COLO829 (cell line): Measurements from ENCODE around the gene NECTIN2.

Experiments
- DNase-seq: peaks from one replicate; pipeline ENCODE4 v3.0.0; 2012; ENCODE audit warnings: low spot score

NECTIN2 gene

DNA sequence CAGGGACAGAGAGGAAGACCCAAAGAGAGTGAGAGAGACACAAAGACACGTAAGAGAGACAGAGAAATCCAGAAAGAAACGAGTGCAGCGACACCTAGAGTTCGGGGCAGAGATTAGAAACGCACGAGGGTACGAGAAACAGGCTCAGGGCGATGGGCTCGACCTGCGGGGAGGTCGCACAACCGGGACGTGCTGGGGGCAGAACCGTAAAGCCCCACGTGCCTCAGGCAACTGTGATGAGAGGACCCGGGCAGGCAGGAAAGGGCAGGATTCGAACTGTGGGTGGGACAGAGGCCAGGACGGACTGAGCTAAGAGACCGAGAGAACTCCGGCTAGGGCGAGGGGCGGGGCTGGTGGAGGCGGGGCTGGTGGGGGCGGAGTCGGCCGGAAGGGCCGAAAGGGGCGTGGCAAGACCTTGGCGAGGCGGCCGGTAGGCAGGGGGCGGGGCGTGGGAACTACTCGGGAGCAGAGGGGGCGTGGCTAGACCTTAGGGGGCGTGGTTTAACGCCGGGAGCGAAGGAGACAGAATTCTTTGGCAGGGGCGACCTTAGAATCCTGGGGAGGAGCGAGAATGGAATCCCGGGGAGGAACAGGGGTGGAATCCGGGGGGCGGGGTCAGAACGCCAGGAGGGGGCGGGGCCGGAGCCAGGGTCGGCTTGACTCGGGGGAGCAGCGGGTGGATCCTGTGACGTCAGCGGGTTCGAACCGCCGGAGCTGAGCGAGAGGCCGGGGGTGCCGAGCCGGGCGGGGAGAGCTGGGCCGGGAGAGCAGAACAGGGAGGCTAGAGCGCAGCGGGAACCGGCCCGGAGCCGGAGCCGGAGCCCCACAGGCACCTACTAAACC is at the start of gene NECTIN2:
NECTIN2 (plus strand) TSS at position 686 of the 843 bp plus-strand sequence. CDS start 229 bp downstream, outside the sequence.
- peak; percentile 100 for DNase-seq

DNA sequence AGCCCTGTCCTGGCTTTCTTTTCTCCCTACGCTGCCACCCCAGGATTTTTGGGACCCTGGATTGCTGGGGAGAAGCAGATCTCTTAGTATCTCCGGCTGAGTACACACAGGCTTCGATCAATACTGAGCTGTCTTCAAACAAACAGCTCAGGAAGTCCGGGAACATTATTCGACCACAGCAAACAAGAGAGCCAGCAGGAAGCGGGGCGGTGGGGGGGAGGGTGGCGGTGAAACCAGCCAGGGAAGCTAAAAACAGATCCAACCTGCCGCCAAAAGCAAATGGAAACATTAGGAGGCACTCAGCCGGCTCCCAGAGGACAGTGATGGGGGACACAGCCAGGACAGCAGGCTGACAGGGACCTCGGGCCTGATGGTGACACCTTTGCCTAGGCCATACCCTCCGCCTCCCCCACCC is 49.4 kb upstream of the NECTIN2 start:
- no peak for DNase-seq

DNA sequence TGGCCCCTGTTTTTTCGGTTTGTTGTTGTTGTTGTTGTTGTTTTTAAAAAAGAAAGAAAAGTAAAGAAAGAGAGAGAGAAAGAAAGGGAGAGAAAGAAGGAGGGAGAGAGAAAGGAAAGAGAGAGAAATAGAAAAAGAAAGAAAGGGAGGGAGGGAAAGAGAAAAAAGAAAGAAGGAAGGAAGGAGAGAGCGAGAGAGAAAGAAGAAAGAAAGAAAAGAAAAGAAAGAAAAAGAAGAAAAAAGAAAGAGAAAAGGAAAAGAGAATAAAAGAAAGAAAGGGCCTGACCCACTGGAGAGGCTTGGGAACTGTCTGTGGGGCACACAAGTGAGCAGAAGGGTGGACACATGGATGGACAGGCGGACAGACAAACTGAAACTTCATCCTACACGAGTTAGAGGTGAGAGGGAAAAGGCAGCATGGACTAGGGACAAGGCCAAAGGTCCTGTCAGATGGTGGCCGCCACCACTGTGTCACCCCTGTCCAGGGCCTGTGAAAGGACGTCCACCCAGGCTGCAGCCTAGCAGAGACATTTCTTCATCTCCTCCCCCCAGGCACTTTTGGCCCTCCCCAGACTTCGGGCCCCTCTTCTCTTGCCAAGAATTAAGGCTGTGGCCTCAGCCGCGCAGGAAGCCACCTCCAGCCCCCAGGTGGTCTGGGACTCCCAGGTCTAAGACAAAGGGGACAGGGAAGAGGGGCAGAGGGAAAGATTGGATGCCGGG is 46.3 kb upstream of the NECTIN2 start:
- no peak for DNase-seq

DNA sequence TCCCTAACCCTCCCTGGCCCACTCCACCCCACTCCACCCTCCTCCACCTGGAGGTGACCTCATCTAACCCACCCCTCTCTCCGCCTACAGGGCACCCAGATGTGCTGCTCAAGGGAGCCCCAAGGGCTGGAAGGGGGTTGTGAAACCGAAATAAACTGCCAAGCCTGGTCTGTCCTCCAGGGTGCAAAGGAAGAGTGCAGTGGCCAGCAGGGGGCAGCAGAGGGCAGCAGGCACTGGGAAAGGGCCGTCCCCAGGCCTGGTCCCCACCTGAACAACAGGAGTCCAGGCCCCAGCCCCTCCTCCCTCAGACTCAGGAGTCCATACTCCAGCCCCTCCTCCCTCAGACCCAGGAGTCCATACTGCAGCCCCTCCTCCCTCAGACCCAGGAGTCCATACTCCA is 45.6 kb upstream of the NECTIN2 start:
- DNase-seq, result peak; percentile 72

DNA sequence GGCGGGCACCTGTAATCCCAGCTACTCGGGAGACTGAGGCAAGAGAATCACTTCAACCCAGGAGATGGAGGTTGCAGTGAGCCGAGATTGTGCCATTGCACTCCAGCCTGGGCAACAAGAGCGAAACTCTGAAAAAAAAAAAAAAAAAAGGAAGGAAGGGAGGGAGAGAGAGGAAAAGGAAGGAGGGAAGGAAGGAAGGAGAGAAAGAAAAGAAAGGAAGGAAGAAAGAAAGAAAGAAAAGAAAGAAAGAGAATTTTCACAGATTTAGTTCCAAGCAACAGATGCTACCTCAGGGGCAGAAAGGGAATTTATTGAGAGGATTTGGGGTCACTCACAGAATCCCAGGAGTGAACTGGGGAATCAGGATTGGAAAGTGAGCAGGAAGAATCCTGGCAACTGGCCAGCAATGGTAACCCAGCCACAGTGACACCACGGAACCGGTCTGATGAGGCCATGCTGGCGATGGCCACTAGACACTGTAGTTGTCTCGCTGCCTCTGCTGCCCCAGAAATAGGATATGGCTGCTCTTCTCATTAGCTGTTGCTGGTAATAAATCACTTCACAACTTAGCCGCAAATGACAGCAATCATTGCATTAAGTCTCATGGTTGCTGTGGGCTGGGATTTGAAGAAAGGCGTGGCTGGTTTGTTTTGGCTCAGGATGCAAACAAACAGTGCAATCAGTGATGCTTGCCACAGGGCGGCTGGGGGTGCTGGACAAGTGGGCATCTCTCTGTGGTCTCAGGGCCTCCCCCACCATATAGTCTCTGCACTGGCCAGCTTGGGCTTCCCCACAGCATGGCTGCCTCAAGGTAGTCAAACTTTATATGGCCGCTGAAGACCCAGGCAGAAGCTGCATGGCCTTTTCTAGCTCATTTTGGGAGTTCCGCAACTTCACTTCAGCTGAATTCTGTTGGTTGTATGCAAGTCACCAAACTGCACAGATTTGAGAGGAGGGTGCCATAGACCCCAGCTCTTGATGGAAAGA is 42.4 kb upstream of the NECTIN2 start:
- no peak for DNase-seq

DNA sequence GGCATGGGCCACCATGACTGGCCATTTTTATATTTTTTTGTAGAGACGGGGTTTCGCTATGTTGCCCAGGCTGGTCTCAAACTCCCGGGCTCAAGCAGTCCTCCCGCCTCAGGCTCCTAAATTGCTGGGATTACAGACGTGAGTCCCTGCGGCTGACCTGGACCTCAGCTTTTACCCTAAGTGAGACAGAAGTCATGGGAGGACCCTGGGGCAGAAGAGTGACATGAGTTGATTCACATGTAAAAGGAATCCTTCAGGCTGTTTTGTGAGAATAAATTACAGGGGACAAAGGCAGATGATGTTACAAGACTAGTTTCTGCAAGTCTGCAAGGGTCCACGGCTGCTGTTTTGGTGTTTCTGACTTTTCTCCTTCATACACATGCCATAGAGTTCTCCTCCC is 39.8 kb upstream of the NECTIN2 start:
- DNase-seq, result no peak

DNA sequence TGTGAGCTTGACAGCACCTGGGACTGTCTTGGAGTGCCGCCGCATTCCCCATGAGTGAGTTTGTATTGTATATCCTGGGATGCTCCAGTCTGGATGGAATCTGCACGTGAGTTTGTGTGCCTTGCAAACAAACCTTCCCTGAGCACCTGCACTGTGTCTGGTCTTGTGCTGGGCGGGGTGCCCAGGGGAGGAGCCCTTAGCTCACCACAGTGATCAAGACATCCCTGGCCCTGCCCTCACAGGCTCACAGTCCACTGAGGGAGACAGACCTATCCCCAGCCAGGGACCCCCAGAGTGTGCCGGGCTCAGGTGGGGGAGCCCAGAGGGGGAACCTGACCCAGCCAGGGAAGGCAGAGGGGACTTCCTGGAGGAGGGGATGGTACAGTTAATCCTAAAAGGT is 38.9 kb upstream of the NECTIN2 start:
- DNase-seq, result no peak

DNA sequence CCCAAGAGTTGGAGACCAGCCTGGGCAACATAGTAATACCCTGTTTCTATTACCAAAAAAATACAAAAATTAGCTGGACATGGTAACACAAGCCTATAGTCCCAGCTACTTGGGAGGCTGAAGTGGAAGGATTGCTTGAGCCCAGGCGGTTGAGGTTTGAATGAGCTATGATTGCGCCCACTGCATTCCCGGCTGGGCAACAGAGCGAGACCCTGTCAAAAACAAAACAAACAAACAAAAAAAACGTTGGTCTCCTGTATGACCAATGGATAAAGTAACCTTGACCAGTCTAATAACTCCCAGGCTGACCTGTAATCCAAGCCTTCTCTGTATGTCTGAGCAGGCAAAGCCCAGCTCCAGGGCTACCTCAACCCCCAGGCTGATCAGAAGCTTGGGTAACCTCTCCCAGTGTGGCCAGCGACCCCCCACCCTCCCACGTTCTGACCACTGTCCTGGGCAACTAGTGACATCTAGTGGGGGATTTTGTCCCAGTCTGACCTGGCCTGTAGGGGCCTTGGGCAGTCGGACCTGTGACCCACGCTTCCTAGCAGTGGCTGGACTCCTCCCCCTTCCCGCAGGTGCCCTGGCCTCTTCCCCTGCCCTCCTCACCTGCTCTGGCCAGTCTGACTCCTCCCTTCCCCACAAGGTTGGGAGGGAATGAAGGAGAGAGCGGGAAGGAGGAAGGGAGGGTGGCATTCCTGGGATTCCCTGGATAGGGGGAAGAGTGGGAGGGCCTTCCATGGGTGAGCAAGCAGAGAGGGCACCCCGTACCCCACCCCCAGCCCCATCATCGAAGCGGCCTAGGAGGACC is 38.2 kb upstream of the NECTIN2 start:
- no peak for DNase-seq

DNA sequence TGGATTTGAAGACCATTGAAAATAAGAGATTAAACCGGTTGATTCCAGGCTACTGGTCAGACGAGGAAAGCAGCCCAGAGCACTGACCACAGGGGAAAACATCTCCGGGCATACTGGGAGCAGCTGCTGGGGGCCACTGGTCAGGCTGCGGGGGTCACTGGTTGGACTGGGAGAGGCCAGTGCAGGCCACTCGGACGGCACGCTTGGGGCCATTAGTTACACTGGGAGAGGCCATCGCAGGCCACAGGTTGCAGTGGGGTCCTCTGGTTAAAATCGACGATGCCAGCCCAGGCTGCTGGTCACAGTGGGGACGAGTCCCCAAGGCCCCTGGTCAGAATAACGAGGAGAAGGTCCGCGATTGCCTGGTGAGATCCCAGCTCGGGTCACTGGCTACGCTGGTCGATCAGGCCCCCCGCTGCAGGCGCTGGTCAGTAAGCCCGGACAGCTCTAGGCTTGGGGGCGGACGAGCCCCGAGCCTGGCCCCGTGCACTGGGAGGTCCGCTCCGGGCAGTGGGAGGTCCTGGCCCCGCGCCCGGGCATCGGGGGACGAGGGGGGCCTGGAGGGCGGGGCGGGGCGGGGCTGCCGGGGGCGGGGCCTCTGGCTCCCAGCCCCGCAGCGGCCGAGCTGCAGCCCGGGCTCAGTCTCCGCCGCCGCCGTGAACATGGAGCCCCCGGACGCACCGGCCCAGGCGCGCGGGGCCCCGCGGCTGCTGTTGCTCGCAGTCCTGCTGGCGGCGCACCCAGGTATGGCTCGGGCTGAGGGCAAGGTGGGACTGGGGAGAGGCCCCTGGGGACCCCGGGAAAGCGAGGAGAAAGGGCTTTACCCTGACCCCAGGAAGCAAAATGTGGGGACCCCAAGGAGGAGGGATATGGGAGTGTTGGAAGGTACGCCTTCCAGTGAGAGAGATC is 37.4 kb upstream of the NECTIN2 start, which contains the start of gene BCAM:
BCAM (plus strand) TSS at position 641 of the 909 bp plus-strand sequence; CDS start at position 663, 22 bp downstream.
- DNase-seq, result peak; percentile 75

DNA sequence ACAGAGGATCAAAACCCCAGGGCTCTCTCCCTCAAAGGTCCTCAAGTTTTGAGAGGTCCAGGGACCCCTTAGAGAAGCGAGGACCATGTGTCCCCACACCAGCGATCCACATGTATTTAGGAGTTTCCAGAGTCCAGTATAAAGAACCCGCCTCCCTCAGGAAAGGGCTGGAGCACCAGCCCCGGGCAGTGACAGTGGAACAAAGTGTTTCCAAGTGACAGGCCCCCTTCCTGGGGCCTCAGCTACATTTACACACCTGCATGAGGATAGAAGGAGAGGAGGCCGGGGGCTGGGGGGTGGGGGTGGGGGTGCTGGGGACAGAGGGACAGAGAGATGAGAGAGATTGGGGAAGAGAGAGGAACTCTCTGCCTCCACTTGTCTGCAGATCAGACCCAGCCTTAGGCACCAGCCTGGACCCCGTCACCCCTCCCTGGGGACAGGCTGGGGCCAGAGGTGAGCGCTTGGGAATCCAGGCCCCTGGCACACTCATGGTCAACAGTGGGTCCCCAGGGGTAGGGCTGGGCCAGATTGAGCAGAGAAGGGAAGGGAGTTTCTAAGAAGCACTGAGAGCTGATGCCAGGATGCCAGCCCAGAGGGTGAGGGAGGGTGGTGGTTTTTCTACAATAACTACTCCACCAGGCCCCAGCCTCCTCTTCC is 36.4 kb upstream of the NECTIN2 start:
- DNase-seq, result no peak

DNA sequence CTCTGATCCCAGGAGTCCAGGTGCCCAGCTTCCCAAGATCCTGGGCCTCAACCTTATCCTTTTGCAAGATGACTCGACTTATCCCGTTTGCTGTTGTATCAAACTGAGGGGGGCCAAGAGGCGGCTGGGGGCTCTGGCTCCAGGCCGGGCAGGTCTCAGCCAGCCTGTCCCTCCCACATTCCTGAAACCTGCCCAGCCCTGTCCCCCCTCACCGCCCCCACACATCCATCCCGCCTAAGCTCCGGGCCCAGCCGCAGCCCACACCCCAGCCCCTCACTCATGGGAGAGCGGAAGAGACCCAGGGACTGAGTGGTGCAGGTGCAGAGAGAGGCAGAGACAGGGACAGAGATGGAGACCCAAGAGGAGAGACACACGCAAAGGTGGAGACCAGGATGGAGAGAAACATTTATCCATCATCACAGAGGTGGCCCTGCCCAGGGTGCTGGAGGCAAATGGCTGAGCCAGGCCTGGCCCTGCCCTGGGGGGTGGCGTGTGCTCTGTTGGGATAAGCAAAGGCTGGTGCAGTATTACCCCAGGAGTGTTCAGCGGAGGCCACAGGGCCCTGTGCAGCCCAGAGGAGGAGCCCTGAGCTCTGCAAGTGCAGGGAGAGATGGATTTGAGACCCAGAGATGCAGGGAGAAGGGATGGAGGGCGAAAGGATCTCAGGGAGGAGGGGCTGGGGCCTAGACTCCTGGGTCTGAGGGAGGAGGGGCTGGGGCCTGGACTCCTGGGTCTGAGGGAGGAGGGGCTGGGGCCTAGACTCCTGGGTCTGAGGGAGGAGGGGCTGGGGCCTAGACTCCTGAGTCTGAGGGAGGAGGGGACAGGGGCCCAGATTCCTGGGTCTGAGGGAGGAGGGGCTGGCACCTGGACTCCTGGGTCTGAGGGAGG is 35.6 kb upstream of the NECTIN2 start:
- DNase-seq, result no peak

DNA sequence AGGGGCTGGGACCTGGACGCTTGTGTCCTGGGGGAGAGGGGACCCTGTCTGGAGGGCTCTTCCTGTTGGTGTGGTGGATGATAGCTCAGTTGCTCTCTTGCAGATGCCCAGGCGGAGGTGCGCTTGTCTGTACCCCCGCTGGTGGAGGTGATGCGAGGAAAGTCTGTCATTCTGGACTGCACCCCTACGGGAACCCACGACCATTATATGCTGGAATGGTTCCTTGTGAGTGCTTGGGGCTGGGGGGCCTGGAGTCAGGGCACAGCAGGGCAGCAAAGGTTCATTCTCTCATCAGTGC is 35.0 kb upstream of the NECTIN2 start:
- DNase-seq, result no peak

DNA sequence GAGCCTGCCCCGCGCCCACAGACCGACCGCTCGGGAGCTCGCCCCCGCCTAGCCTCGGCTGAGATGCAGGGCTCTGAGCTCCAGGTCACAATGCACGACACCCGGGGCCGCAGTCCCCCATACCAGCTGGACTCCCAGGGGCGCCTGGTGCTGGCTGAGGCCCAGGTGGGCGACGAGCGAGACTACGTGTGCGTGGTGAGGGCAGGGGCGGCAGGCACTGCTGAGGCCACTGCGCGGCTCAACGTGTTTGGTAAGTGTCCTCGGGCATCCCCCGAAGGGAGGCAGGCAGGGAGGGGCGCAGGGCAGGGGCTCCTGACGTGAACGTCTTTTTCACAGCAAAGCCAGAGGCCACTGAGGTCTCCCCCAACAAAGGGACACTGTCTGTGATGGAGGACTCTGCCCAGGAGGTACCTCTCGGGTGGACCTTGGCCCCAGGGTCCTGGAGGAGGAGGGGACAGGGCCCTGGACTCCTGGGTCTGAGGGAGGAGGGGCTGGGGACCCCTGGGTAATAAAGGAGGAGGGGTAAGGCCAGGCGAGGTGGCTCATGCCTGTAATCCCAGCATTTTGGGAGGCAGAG is 33.9 kb upstream of the NECTIN2 start:
- DNase-seq, result no peak

DNA sequence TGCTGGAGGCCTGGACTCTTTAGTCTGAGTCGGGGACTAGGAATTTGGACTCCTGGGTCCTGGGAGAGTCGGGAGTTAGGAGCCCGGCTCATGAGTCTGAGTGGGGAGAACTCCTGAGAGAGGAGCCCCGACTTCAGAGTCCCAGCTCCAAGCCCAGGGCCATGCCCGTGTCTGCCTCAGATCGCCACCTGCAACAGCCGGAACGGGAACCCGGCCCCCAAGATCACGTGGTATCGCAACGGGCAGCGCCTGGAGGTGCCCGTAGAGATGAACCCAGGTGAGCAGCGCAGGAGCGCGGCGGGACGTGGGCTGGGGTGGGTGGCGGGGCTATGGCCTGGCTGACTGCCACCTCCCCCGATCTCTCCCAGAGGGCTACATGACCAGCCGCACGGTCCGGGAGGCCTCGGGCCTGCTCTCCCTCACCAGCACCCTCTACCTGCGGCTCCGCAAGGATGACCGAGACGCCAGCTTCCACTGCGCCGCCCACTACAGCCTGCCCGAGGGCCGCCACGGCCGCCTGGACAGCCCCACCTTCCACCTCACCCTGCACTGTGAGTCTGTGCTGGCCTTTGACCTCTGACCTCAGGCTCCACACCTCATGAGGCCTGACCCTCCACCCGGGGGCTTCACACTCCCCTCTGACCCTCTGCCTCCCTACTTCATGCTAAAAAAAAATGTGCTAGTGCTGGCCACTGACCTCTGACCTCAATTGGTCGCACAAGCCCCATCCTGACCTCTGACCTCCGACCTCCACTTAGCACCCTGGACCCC is 32.8 kb upstream of the NECTIN2 start:
- DNase-seq, result no peak

DNA sequence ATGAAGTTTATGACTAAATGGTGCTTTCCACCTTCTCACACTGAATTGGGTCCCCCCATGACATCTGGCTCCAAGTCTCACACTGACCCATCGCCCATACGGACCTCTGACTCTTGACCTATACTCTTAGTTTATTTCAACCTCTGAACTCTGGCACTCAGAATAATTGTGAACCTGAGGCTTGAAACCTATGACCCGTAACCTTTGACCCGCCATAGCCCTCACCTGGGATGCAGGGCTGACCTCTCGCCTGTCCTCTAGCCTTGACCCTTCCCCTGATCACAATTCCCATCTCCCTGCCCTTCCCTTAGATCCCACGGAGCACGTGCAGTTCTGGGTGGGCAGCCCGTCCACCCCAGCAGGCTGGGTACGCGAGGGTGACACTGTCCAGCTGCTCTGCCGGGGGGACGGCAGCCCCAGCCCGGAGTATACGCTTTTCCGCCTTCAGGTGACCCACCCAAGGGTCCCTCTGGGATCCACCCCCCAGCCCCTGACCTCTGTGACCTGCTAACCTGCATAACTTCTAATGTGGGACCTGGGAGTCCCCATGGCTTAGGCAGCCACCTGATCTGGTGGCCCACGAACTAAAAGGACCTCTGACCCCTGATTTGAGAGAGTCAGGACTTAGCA is 32.1 kb upstream of the NECTIN2 start:
- no peak for DNase-seq

DNA sequence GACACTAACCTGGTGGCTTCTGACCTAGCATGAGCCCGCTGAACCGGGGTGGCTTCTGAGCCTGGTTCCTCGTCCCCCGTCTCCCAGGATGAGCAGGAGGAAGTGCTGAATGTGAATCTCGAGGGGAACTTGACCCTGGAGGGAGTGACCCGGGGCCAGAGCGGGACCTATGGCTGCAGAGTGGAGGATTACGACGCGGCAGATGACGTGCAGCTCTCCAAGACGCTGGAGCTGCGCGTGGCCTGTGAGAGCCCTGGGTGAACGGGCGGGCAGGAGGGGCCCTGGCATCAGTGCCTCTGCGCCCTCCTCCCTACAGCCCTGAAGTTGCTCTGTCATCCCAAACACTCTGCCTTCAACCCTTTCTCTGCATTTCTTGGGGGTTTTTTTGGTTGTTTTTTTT is 31.6 kb upstream of the NECTIN2 start:
- no peak for DNase-seq

DNA sequence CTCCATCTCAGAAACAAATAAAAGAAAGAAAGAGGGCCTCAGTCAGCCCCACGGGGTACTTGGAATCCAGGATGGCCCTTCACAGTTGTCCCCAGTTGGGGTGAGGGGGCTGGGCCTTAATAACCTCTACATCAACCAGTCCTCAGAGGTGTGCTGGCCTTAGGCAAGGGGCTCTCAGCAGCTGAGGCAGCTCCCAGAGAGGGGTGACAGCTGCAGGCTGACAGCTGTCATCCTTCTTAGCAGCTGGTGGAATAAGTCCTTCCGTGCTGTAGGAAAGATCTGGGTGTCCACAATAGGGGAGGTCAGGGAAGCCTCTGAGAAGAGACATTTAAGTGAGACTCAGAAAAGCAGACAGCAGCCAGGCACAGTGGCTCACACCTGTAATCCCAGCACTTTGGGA is 29.8 kb upstream of the NECTIN2 start:
- DNase-seq, result no peak
